ENCODE data around the gene INSYN2A. TPM values are rescaled to one million over a fixed set of nuclear protein-coding genes. Genes with fewer than 3 reads are reported as not detected.

The INSYN2A gene
- under 1 TPM in 2 of 4 donors, not detected in 2; 0.11 to 0.23 TPM for total RNA-seq

- Histone ChIP-seq H3K9me3 (no peaks in the 10 kb centered on the region), H3K4me1 (peaks cover 24% of the 10 kb centered on the region), H3K36me3 (peaks cover 2% of the 10 kb centered on the region), H3K27ac (no peak within 1 kb of the TSS), H3K4me3 (peak within 1 kb of the TSS; percentile 61), H3K27me3 (peaks cover 9% of the 10 kb centered on the region)
- no peak for DNase-seq (ENCODE audit: low spot score in 2 of 2)
- TF ChIP-seq POLR2AphosphoS5 (IDR thresholded peaks at IDR 0.05) (no peak), CTCF (IDR thresholded peaks at IDR 0.05) (no peak), POLR2A (IDR thresholded peaks at IDR 0.05) (no peak), EP300 (IDR thresholded peaks at IDR 0.05) (no peak)
- WGBS, result 1% methylated on average over 15 of the region's 81 CpGs
Observed at GRCh38 chr10:127196282-127197153, at the start of gene INSYN2A. Gene INSYN2A, minus strand, starts transcription at chr10:127196591. Its CDS starts 20,196 bp downstream, at chr10:127176395.

GRCh38 chr10:127245456-127245855 lies 49.1 kb upstream of the INSYN2A start:
- H3K9me3 ChIP-seq, result no peaks in the 10 kb centered on the region
- H3K36me3 ChIP-seq, result peaks cover 12% of the 10 kb centered on the region
- H3K4me1 ChIP-seq, result no peaks in the 10 kb centered on the region
- WGBS, result 76% methylated on average over 10 of the region's 10 CpGs
- H3K27me3 ChIP-seq, result no peaks in the 10 kb centered on the region
- no peak for TF ChIP-seq EP300 (IDR thresholded peaks at IDR 0.05)
- TF ChIP-seq CTCF (IDR thresholded peaks at IDR 0.05), result no peak
- no peak for TF ChIP-seq POLR2AphosphoS5 (IDR thresholded peaks at IDR 0.05)
- TF ChIP-seq POLR2A (IDR thresholded peaks at IDR 0.05), result no peak
- DNase-seq (ENCODE audit: low spot score in 2 of 2), result no peak
- no peak overlapping the region for H3K4me3 ChIP-seq
- no peak overlapping the region for H3K27ac ChIP-seq

- Histone ChIP-seq H3K4me1 (no peaks in the 10 kb centered on the region), H3K27me3 (no peaks in the 10 kb centered on the region), H3K36me3 (peaks cover 9% of the 10 kb centered on the region), H3K27ac (no peak overlapping the region), H3K4me3 (no peak overlapping the region), H3K9me3 (no peaks in the 10 kb centered on the region)
- WGBS, result 60% methylated on average over 4 of the region's 4 CpGs
- TF ChIP-seq CTCF (IDR thresholded peaks at IDR 0.05) (peak in 1 of 2 donors; percentile 13), POLR2AphosphoS5 (IDR thresholded peaks at IDR 0.05) (no peak), EP300 (IDR thresholded peaks at IDR 0.05) (no peak)
- DNase-seq (ENCODE audit: low spot score in 2 of 2), result no peak
Observed at GRCh38 chr10:127243490-127244272, 47.3 kb upstream of the INSYN2A start.

- Histone ChIP-seq H3K27me3 (no peaks in the 10 kb centered on the region), H3K9me3 (no peaks in the 10 kb centered on the region), H3K27ac (no peak overlapping the region), H3K36me3 (peaks cover 3% of the 10 kb centered on the region), H3K4me1 (no peaks in the 10 kb centered on the region), H3K4me3 (no peak overlapping the region)
- TF ChIP-seq POLR2A (IDR thresholded peaks at IDR 0.05), result no peak
- no peak for TF ChIP-seq EP300 (IDR thresholded peaks at IDR 0.05)
- TF ChIP-seq POLR2AphosphoS5 (IDR thresholded peaks at IDR 0.05), result no peak
- no peak for TF ChIP-seq CTCF (IDR thresholded peaks at IDR 0.05)
- no peak for DNase-seq (ENCODE audit: low spot score in 2 of 2)
- WGBS, result 77% methylated on average over 3 of the region's 3 CpGs
Observed at GRCh38 chr10:127242914-127243313, 46.5 kb upstream of the INSYN2A start.

- TF ChIP-seq EP300 (IDR thresholded peaks at IDR 0.05), result no peak
- TF ChIP-seq POLR2A (IDR thresholded peaks at IDR 0.05), result no peak
- no peak for TF ChIP-seq POLR2AphosphoS5 (IDR thresholded peaks at IDR 0.05)
- no peak for TF ChIP-seq CTCF (IDR thresholded peaks at IDR 0.05)
- H3K27ac ChIP-seq, result no peak overlapping the region
Observed at GRCh38 chr10:127236266-127236665, 39.9 kb upstream of the INSYN2A start.

More at GRCh38 chr10:127236266-127236665, 39.9 kb upstream of the INSYN2A start:
- no peak for DNase-seq (ENCODE audit: low spot score in 2 of 2)
- Histone ChIP-seq H3K36me3 (no peaks in the 10 kb centered on the region), H3K9me3 (no peaks in the 10 kb centered on the region), H3K4me3 (no peak overlapping the region), H3K27me3 (no peaks in the 10 kb centered on the region), H3K4me1 (no peaks in the 10 kb centered on the region)
- WGBS, result 89% methylated on average over 3 of the region's 3 CpGs
